Esophagus squamous epithelium (tissue), 5 donors: ENCODE data around the gene CYTH3. TPM values are rescaled to one million over a fixed set of nuclear protein-coding genes. Genes with fewer than 3 reads are reported as not detected.
A peak's percentile ranks its signal among the peaks of the same experiment; 100 is the strongest.

ENCODE experiments used
- DNase-seq: peaks from one replicate; lab custom pipeline; 2025; lab: John Stamatoyannopoulos, UW
- H3K27ac ChIP-seq, 4 donors: fragments of 200-600 bp; sonication (generic); one replicate each; pipeline ENCODE4 v1.5.1; 2016 to 2019; ENCODE audit warnings: mild to moderate bottlenecking in 1 of 4
- H3K27me3 ChIP-seq, 4 donors: fragments of 200-600 bp; sonication (generic); 1 replicate in 3 of 4; 2 replicates in 1 of 4; pipeline versions ENCODE4 v1.5.1 to v1.6.0; 2017 to 2021; ENCODE audit warnings: antibody characterized with exemption in 1 of 4
- H3K36me3 ChIP-seq, 3 donors: fragments of 200-600 bp; sonication (generic); one replicate each; pipeline ENCODE4 v1.5.1; 2016 to 2019
- H3K4me1 ChIP-seq, 3 donors: fragments of 200-600 bp; sonication (generic); one replicate each; pipeline ENCODE4 v1.5.1; 2017 to 2019
- H3K4me3 ChIP-seq, 4 donors: fragments of 200-600 bp; sonication (generic); 1 replicate in 3 of 4; 2 replicates in 1 of 4; pipeline ENCODE4 v1.5.1; 2016 to 2019; ENCODE audit warnings: mild to moderate bottlenecking in 2 of 4, moderate library complexity in 1 of 4
- H3K9me3 ChIP-seq, 3 donors: fragments of 200-600 bp; sonication (generic); one replicate each; pipeline ENCODE4 v1.5.1; 2016 to 2019
- POLR2A ChIP-seq, 4 donors: fragments of 450-650 bp; IDR thresholded peaks; one replicate each; pipeline ENCODE4 v1.6.1; 2017; ENCODE audit warnings: antibody characterized with exemption in 4 of 4, mild to moderate bottlenecking in 4 of 4, moderate library complexity in 3 of 4
- WGBS, 2 donors: methylation state at CpG; one replicate each; pipeline ENCODE4 v1.1.5; 2018; 5-methylcytosine and 5-hydroxymethylcytosine counted together
- intact Hi-C: fragments of 100-400 bp; cut with DNase I; formaldehyde crosslinking; loops from one replicate; pipeline ENCODE4 v1.15.0; 2022
- total RNA-seq, 4 donors: library from RNA; depleted of rRNA; stranded (reverse); fragments of >200 nt; gene quantifications; one replicate each; pipeline ENCODE4 v1.1.0, GENCODE V29; 2016
- TF ChIP-seq, protein P1 (sequence below), 6 experiments: fragments of 450-650 bp in 4 of 6; fragments of 200-600 bp in 2 of 6; sonication (generic) in 2 of 6; IDR thresholded peaks; one replicate each; pipeline ENCODE4 v1.5.1; 2016 to 2019; ENCODE audit warnings: antibody characterized with exemption in 6 of 6, mild to moderate bottlenecking in 4 of 6, moderate library complexity in 4 of 6
- donor health status: DM: yes; HTN: yes; CAD: no.

CYTH3 gene
- total RNA-seq, 4 donors from 2014 or later, result 11.5 to 27.7 (median 12.7) TPM

DNA sequence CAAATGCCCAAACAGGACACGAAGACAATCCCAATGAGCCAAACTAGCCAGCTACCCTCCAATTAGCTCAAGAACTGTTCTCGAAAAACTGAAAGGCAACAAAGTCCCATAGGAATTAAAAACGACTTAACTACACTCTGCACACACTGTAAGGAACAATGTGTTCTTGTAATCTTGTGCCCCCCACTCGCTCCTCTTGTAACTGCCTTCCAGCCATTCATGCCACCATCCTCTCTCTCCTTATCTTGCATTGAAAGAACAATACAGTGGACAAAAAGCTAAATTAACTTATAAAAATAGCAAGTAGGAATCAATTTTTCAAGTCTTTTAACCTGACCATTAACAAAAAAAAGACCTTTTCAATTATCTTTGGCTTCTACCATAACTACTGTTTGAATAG, 2.9 kb downstream of the CYTH3 start:
- H3K27ac ChIP-seq, result peak overlapping the region in 2 of 4 donors; percentile 6 to 17

DNA sequence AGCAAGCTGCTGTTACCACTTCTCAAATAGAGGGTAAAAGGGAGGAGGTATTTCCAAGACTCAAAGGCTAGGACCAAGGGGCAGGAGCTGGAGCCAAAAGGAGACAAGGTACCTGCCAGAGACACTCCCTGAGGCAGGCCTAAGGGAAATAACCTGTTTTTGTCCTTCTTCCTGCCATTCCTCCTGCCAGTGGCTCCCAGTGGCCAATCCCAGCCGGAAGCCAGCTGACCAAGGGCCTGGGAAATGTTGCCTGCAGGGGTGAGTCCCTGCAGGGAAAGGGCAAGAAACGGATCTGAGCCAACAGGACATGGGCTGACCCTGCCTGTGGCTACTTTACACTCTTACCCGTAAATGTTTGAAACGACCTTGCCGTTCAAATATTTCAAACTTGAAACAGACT, 3.5 kb downstream of the CYTH3 start:
- Histone ChIP-seq H3K9me3 (no peaks in the 10 kb centered on the region), H3K4me1 (peaks cover 5 to 57% (median 11%) of the 10 kb centered on the region in 3 donors), H3K36me3 (no peaks in the 10 kb centered on the region), H3K27ac (peak overlapping the region in 3 of 4 donors; percentile 6 to 22 (median 17)), H3K27me3 (no peaks in the 10 kb centered on the region), H3K4me3 (no peak overlapping the region)
- WGBS, 2 donors, result 68 to 75% methylated on average over 5 of the region's 5 CpGs
- TF ChIP-seq, protein P1, sequence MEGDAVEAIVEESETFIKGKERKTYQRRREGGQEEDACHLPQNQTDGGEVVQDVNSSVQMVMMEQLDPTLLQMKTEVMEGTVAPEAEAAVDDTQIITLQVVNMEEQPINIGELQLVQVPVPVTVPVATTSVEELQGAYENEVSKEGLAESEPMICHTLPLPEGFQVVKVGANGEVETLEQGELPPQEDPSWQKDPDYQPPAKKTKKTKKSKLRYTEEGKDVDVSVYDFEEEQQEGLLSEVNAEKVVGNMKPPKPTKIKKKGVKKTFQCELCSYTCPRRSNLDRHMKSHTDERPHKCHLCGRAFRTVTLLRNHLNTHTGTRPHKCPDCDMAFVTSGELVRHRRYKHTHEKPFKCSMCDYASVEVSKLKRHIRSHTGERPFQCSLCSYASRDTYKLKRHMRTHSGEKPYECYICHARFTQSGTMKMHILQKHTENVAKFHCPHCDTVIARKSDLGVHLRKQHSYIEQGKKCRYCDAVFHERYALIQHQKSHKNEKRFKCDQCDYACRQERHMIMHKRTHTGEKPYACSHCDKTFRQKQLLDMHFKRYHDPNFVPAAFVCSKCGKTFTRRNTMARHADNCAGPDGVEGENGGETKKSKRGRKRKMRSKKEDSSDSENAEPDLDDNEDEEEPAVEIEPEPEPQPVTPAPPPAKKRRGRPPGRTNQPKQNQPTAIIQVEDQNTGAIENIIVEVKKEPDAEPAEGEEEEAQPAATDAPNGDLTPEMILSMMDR (IDR thresholded peaks at IDR 0.05), result no peak
- TF ChIP-seq POLR2A (IDR thresholded peaks at IDR 0.05), result no peak
- DNase-seq, result no peak
- intact Hi-C loops, result no loop called here

More for the DNA sequence above, 2.9 kb downstream of the CYTH3 start:
- no peaks in the 10 kb centered on the region for H3K36me3 ChIP-seq
- H3K27me3 ChIP-seq, result no peaks in the 10 kb centered on the region
- no peak overlapping the region for H3K4me3 ChIP-seq
- no peaks in the 10 kb centered on the region for H3K9me3 ChIP-seq
- no peak for TF ChIP-seq POLR2A (IDR thresholded peaks at IDR 0.05)
- TF ChIP-seq, protein P1 (IDR thresholded peaks at IDR 0.05), result no peak
- no peak for DNase-seq
- 65 to 70% methylated on average over 4 of the region's 4 CpGs for WGBS, 2 donors
- peaks cover 5 to 51% (median 11%) of the 10 kb centered on the region in 3 donors for H3K4me1 ChIP-seq
- intact Hi-C loops, result no loop called here

DNA sequence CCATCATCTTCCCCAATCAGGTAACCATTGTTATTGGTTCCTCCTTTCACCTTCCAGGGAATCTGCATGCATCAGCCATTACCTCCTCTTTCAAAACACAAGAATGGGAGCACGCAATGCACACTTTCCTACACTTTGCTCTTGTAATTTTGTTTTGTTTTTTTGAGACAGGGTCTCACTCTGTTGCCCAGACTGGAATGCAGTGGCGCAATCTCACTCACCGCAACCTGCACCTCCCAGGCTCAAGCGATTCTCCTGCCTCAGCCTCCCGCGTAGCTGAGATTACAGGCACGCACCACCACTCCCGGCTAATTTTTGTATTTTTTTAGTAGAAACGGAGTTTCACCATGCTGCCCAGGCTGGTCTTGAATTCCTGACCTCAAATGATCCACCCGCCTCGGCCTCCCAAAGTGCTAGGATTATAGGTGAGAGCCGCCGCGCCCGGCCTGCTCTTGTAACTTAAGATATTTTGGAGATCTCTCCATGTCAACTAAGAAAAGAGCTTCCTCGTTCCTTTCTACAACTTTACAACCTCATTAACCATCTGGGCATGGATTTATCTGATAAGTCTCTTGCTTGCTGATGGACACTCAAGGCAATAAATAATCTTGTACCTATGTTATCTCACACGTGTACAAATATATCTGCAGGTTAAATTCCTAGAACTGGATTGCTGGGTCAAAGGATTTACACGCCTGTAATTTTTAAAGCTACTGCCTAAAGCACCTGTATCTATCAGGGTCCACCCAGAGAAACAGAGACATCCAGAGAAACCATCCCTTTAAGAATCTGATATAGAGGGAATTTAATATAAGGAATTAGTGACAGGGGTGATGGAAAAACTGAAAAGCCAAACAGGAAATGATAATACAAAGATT, 4.2 kb downstream of the CYTH3 start:
- no peak for DNase-seq
- Histone ChIP-seq H3K27ac (peak overlapping the region in 2 of 4 donors; percentile 17 to 22), H3K27me3 (no peaks in the 10 kb centered on the region), H3K9me3 (no peaks in the 10 kb centered on the region), H3K4me1 (peaks cover 5 to 60% (median 11%) of the 10 kb centered on the region in 3 donors), H3K4me3 (no peak overlapping the region), H3K36me3 (no peaks in the 10 kb centered on the region)
- TF ChIP-seq, protein P1 (IDR thresholded peaks at IDR 0.05), result no peak
- no peak for TF ChIP-seq POLR2A (IDR thresholded peaks at IDR 0.05)
- intact Hi-C loops, result no loop called here
- WGBS, 2 donors, result 94 to 96% methylated on average over 18 of the region's 18 CpGs

DNA sequence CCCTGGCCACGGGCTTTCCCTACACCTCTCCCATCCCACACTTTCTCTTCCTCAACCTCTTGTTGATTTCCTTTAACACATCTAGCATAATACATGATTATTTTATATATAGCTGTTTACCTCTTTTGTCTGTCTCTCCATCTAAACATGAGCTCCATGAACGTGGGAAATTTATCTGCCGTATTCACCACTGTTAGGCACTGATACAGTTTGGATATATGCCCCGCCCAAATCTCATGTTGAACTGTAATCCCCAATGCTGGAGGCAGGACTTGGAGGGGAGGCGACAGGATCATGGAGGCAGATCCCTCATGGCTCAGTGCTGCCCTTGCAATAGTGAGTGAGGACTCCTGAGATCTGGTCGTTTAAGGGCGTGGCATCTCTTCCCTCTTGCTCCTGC, 5.7 kb downstream of the CYTH3 start:
- no peak for DNase-seq
- WGBS, 2 donors, result 71 to 81% methylated on average over 5 to 7 of the region's 7 CpGs
- Histone ChIP-seq H3K9me3 (no peaks in the 10 kb centered on the region), H3K27ac (no peak overlapping the region), H3K36me3 (no peaks in the 10 kb centered on the region), H3K27me3 (no peaks in the 10 kb centered on the region), H3K4me3 (no peak overlapping the region), H3K4me1 (peaks cover 0 to 68% (median 6%) of the 10 kb centered on the region in 3 donors)
- intact Hi-C loops, result no loop called here
- TF ChIP-seq POLR2A (IDR thresholded peaks at IDR 0.05), result no peak
- TF ChIP-seq, protein P1 (IDR thresholded peaks at IDR 0.05), result no peak

DNA sequence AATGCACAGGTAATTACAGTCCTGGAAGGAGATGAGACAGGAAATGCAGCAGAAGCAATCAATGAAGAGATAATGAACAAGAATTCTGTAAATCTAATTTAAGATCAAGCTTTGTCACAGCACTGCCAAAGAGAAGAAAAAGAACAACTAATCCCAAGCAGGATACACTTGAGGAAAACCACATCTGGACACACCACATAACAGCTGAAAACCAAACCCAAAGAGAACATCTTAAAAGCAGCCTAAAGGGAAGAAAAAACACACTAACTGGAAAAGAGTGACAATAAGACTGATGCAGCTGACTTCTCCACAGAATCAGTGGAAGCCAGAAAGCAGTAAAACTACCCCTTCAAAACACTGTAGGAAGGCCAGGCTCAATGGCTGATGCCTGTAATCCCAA, 10.2 kb downstream of the CYTH3 start:
- H3K4me1 ChIP-seq, result peaks cover 0 to 78% (median 22%) of the 10 kb centered on the region in 3 donors
- no peak for DNase-seq
- H3K27me3 ChIP-seq, result no peaks in the 10 kb centered on the region
- H3K27ac ChIP-seq, result peak overlapping the region in 1 of 4 donors; percentile 66
- intact Hi-C loops, result no loop called here
- no peaks in the 10 kb centered on the region for H3K9me3 ChIP-seq
- no peaks in the 10 kb centered on the region for H3K36me3 ChIP-seq
- TF ChIP-seq, protein P1 (IDR thresholded peaks at IDR 0.05), result no peak
- TF ChIP-seq POLR2A (IDR thresholded peaks at IDR 0.05), result no peak
- H3K4me3 ChIP-seq, result no peak overlapping the region
